ENCODE results near the gene TMEM200A.

TMEM200A gene

DNA sequence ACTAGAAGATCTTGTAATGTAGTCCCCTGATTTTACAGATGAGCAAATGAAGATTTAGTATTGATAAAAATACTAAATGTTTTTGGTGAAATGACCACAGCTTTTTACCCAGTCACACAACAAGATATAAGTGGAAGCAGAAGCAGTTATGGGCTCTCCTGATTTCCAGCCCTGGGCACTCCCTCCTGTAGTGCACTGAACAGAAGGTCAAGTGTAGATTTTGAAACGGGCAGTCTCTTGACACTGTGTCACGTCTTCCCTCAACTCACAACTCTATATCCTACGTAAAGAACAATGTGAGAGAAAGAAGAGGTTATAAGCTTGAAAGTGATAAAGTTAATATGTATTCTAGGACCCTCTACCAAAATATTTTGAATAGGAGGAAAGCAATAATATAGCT is 23.3 kb downstream of the TMEM200A start:
- Histone ChIP-seq H3K27ac (ENCODE audit: low read length) (no peak overlapping the region), H3K36me3 (ENCODE audit: insufficient read depth, low read length) (no peaks in the 10 kb centered on the region), H4K20me1 (ENCODE audit: insufficient read depth, low read length) (no peaks in the 10 kb centered on the region), H3K4me2 (ENCODE audit: insufficient read depth, low read length) (no peak overlapping the region), H3K79me2 (ENCODE audit: insufficient read depth, low read length) (no peaks in the 10 kb centered on the region), H3K4me3 (ENCODE audit: low read depth in 1 of 2, low read length in 2 of 2) (no peak overlapping the region), H3K9me3 (ENCODE audit: insufficient read depth, low read length, severe bottlenecking) (no peaks in the 10 kb centered on the region), H3K9ac (ENCODE audit: low read depth, low read length) (no peak overlapping the region), H3K27me3 (ENCODE audit: insufficient read depth, low read length, poor library complexity) (no peaks in the 10 kb centered on the region), H2AFZ (ENCODE audit: low read depth, low read length) (no peak overlapping the region), H3K4me1 (ENCODE audit: insufficient read depth, low read length) (no peaks in the 10 kb centered on the region)
- TF ChIP-seq EZH2 (IDR thresholded peaks at IDR 0.05; ENCODE audit: borderline replicate concordance, low read depth, low read length, severe bottlenecking): no peak
- TF ChIP-seq, protein P1, sequence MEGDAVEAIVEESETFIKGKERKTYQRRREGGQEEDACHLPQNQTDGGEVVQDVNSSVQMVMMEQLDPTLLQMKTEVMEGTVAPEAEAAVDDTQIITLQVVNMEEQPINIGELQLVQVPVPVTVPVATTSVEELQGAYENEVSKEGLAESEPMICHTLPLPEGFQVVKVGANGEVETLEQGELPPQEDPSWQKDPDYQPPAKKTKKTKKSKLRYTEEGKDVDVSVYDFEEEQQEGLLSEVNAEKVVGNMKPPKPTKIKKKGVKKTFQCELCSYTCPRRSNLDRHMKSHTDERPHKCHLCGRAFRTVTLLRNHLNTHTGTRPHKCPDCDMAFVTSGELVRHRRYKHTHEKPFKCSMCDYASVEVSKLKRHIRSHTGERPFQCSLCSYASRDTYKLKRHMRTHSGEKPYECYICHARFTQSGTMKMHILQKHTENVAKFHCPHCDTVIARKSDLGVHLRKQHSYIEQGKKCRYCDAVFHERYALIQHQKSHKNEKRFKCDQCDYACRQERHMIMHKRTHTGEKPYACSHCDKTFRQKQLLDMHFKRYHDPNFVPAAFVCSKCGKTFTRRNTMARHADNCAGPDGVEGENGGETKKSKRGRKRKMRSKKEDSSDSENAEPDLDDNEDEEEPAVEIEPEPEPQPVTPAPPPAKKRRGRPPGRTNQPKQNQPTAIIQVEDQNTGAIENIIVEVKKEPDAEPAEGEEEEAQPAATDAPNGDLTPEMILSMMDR (IDR thresholded peaks at IDR 0.05; ENCODE audit: borderline replicate concordance, extremely low read depth, low read length, poor library complexity, severe bottlenecking): no peak
- ATAC-seq (ENCODE audit: insufficient read depth, low read depth) (no peak), DNase-seq (no peak)

DNA sequence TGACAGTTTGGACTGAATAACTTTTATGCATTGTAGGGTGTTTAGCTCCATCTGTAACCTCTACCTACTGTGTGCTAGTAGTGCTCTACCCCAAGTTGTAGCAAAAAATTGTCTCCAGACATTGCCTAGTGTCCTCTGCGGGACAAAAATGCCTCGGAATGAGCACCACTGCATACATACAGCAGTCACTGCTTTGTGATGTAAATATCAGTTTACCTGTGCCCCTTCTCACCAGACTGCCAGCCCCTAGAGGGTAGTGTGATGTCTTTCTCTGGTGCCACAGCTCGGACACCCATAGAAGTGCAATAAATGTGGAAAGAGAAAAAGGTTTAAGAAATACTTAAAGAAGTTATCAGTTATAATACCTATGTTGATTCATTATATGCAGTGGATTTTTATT is 25.1 kb downstream of the TMEM200A start:
- Histone ChIP-seq H3K4me2 (ENCODE audit: insufficient read depth, low read length) (no peak overlapping the region), H3K27me3 (ENCODE audit: insufficient read depth, low read length, poor library complexity) (no peaks in the 10 kb centered on the region), H3K4me3 (ENCODE audit: low read depth in 1 of 2, low read length in 2 of 2) (no peak overlapping the region), H3K9me3 (ENCODE audit: insufficient read depth, low read length, severe bottlenecking) (no peaks in the 10 kb centered on the region), H4K20me1 (ENCODE audit: insufficient read depth, low read length) (no peaks in the 10 kb centered on the region), H2AFZ (ENCODE audit: low read depth, low read length) (no peak overlapping the region), H3K4me1 (ENCODE audit: insufficient read depth, low read length) (no peaks in the 10 kb centered on the region), H3K79me2 (ENCODE audit: insufficient read depth, low read length) (no peaks in the 10 kb centered on the region), H3K27ac (ENCODE audit: low read length) (no peak overlapping the region), H3K36me3 (ENCODE audit: insufficient read depth, low read length) (no peaks in the 10 kb centered on the region), H3K9ac (ENCODE audit: low read depth, low read length) (no peak overlapping the region)
- ATAC-seq (ENCODE audit: insufficient read depth, low read depth) (no peak), DNase-seq (no peak)
- TF ChIP-seq, protein P1 (IDR thresholded peaks at IDR 0.05; ENCODE audit: borderline replicate concordance, extremely low read depth, low read length, poor library complexity, severe bottlenecking): no peak
- no peak for TF ChIP-seq EZH2 (IDR thresholded peaks at IDR 0.05; ENCODE audit: borderline replicate concordance, low read depth, low read length, severe bottlenecking)

DNA sequence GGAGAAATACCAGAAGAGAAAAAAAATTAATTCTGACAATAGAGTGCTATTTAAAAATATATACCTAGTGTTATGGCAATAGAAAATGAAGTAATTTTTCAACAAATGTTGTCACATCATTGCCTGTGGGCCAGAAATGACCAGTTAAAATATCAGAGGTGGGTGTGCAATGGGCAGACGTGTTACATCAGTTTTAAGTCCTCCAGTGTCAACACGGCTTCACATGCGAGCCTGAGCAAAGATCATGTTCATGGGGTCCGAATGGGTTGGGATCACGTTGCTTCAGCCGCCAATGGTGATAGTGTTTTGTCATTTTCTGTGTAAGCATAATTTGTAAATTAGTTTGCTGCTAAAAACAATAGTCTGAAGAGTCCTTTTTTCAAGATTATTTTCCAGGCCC is 27.5 kb downstream of the TMEM200A start:
- H3K4me1 ChIP-seq (ENCODE audit: insufficient read depth, low read length): peaks cover 11% of the 10 kb centered on the region
- DNase-seq (no peak), ATAC-seq (ENCODE audit: insufficient read depth, low read depth) (no peak)
- H3K27ac ChIP-seq (ENCODE audit: low read length): no peak overlapping the region
- H3K9ac ChIP-seq (ENCODE audit: low read depth, low read length): no peak overlapping the region
- H3K4me2 ChIP-seq (ENCODE audit: insufficient read depth, low read length): no peak overlapping the region
- H3K4me3 ChIP-seq (ENCODE audit: low read depth in 1 of 2, low read length in 2 of 2): no peak overlapping the region
- no peak overlapping the region for H2AFZ ChIP-seq (ENCODE audit: low read depth, low read length)
- no peaks in the 10 kb centered on the region for H4K20me1 ChIP-seq (ENCODE audit: insufficient read depth, low read length)
- TF ChIP-seq, protein P1 (IDR thresholded peaks at IDR 0.05; ENCODE audit: borderline replicate concordance, extremely low read depth, low read length, poor library complexity, severe bottlenecking): no peak
- no peak for TF ChIP-seq EZH2 (IDR thresholded peaks at IDR 0.05; ENCODE audit: borderline replicate concordance, low read depth, low read length, severe bottlenecking)
- H3K79me2 ChIP-seq (ENCODE audit: insufficient read depth, low read length): no peaks in the 10 kb centered on the region
- H3K36me3 ChIP-seq (ENCODE audit: insufficient read depth, low read length): no peaks in the 10 kb centered on the region
- no peaks in the 10 kb centered on the region for H3K27me3 ChIP-seq (ENCODE audit: insufficient read depth, low read length, poor library complexity)
- H3K9me3 ChIP-seq (ENCODE audit: insufficient read depth, low read length, severe bottlenecking): no peaks in the 10 kb centered on the region

DNA sequence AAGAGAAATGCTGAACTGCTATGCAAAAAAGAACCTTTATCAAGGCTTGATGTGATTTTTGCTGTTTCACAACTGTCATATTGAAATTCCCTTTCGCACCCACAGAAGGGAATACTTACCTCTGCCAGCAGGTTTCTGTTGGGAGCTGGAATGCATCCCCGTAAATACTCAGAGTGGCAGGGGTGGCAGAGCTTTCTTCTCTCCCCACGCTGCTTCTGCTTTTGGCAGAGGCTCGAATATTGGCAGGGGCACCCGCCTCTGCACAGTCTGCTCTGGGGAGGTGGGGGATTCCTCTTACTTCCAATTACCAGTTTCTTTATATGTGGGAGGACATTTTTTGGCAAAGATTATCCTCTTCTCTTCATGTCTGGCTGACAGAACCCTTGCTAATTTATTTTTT is 28.4 kb downstream of the TMEM200A start:
- DNase-seq (no peak), ATAC-seq (ENCODE audit: insufficient read depth, low read depth) (no peak)
- Histone ChIP-seq H3K9ac (ENCODE audit: low read depth, low read length) (no peak overlapping the region), H3K4me1 (ENCODE audit: insufficient read depth, low read length) (peaks cover 11% of the 10 kb centered on the region), H3K4me2 (ENCODE audit: insufficient read depth, low read length) (no peak overlapping the region), H2AFZ (ENCODE audit: low read depth, low read length) (no peak overlapping the region), H3K36me3 (ENCODE audit: insufficient read depth, low read length) (no peaks in the 10 kb centered on the region), H3K79me2 (ENCODE audit: insufficient read depth, low read length) (no peaks in the 10 kb centered on the region), H3K27ac (ENCODE audit: low read length) (no peak overlapping the region), H3K9me3 (ENCODE audit: insufficient read depth, low read length, severe bottlenecking) (no peaks in the 10 kb centered on the region), H3K4me3 (ENCODE audit: low read depth in 1 of 2, low read length in 2 of 2) (no peak overlapping the region), H4K20me1 (ENCODE audit: insufficient read depth, low read length) (no peaks in the 10 kb centered on the region), H3K27me3 (ENCODE audit: insufficient read depth, low read length, poor library complexity) (no peaks in the 10 kb centered on the region)
- TF ChIP-seq, protein P1 (IDR thresholded peaks at IDR 0.05; ENCODE audit: borderline replicate concordance, extremely low read depth, low read length, poor library complexity, severe bottlenecking): no peak

All from DND-41 (cell line).